Endothelial cell of umbilical vein (primary cell): ENCODE results near the gene ZNF316. TPM values are rescaled to one million over a fixed set of nuclear protein-coding genes. Genes with fewer than 3 reads are reported as not detected.

ENCODE experiments used
- BruUV-seq: library from RNA; stranded (reverse); fragments of 400-500 nt; replicated peaks from 2 replicates; lab custom pipeline; 2021; lab: Mats Ljungman, UMichigan
- CTCF ChIA-PET: fragments of 300-600, 350-600 bp; sonication (Branson Sonifier 250); formaldehyde crosslinking; loops from one replicate; lab custom pipeline; 2021; ENCODE audit warnings: antibody characterized with exemption, inconsistent platforms; lab: Charles Lee
- POLR2A ChIA-PET: fragments of 300-600, 350-600 bp; sonication (Branson Sonifier 250); formaldehyde crosslinking; loops from one replicate; lab custom pipeline; 2021; ENCODE audit warnings: antibody characterized with exemption, inconsistent platforms; lab: Charles Lee
- DNase-seq: peaks from one replicate; pipeline ENCODE4 v3.0.0-alpha.2; 2011; ENCODE audit warnings: low read depth, low spot score
- FAIRE-seq: peaks from 2 replicates; lab custom pipeline; 2011; peaks lifted over from hg19 to GRCh38; lab: Jason Lieb, UNC
- H2AFZ ChIP-seq: 2 replicates; pipeline ENCODE4 v1.6.0; 2012; ENCODE audit warnings: low read depth, low read length, control low read depth, inconsistent platforms
- H3K27ac ChIP-seq: 2 replicates; pipeline ENCODE4 v1.5.1; 2011; ENCODE audit warnings: low read depth, mild to moderate bottlenecking, control low read depth, low read length, moderate library complexity; ENCODE audit not compliant: insufficient read depth
- H3K27me3 ChIP-seq, 2 experiments: 2 replicates each; pipeline versions ENCODE4 v1.6.0 to v1.6.1; 2011; ENCODE audit warnings: low read length in 2 of 2, mixed read lengths in 1 of 2; ENCODE audit not compliant: control insufficient read depth in 2 of 2, insufficient read depth in 2 of 2
- H3K36me3 ChIP-seq, 2 experiments: 2 replicates in 1 of 2; 3 replicates in 1 of 2; pipeline ENCODE4 v1.5.1; 2011; ENCODE audit warnings: low read length in 2 of 2, mild to moderate bottlenecking in 1 of 2, moderate library complexity in 1 of 2; ENCODE audit not compliant: control insufficient read depth in 2 of 2, insufficient read depth in 2 of 2; ENCODE audit errors: extremely low read depth in 1 of 2
- H3K4me1 ChIP-seq: 3 replicates; pipeline ENCODE4 v1.5.1; 2011; ENCODE audit warnings: mild to moderate bottlenecking, low read length; ENCODE audit not compliant: control insufficient read depth, insufficient read depth; ENCODE audit errors: extremely low read depth
- H3K4me2 ChIP-seq: 2 replicates; pipeline ENCODE4 v1.6.1; 2011; ENCODE audit warnings: low read length, control low read depth, mixed read lengths; ENCODE audit not compliant: insufficient read depth
- H3K4me3 ChIP-seq, 3 experiments: fragments of 200-600 bp in 1 of 3; sonication (generic), shearing (Covaris generic) in 1 of 3; replicated peaks in 1 of 3; 2 replicates each; pipeline ENCODE4 v1.5.1; 2011 to 2016; ENCODE audit warnings: control low read depth in 3 of 3, low read length in 3 of 3, mild to moderate bottlenecking in 2 of 3, inconsistent platforms in 1 of 3, low read depth in 1 of 3, moderate library complexity in 1 of 3; ENCODE audit not compliant: insufficient read depth in 1 of 3
- H3K79me2 ChIP-seq: 2 replicates; pipeline ENCODE4 v1.6.0; 2012; ENCODE audit warnings: low read length, inconsistent platforms; ENCODE audit not compliant: control insufficient read depth, insufficient read depth
- H3K9ac ChIP-seq: replicated peaks from 2 replicates; pipeline ENCODE3; 2011; ENCODE audit warnings: low read length, control low read depth; ENCODE audit not compliant: insufficient read depth; ENCODE audit errors: extremely low read depth
- H3K9me1 ChIP-seq: replicated peaks from 3 replicates; pipeline ENCODE4 v1.6.0; 2011; ENCODE audit warnings: mild to moderate bottlenecking, low read length; ENCODE audit not compliant: control insufficient read depth, insufficient read depth; ENCODE audit errors: extremely low read depth
- H3K9me3 ChIP-seq: replicated peaks from 2 replicates; pipeline ENCODE4 v1.5.1; 2012; ENCODE audit warnings: low read length, inconsistent platforms; ENCODE audit not compliant: control insufficient read depth, insufficient read depth
- H4K20me1 ChIP-seq: replicated peaks from 2 replicates; pipeline ENCODE3; 2011; ENCODE audit warnings: mild to moderate bottlenecking, low read length; ENCODE audit not compliant: control insufficient read depth, insufficient read depth; ENCODE audit errors: extremely low read depth
- EZH2 ChIP-seq: IDR thresholded peaks from 2 replicates; pipeline ENCODE4 v1.6.1; 2012; ENCODE audit warnings: borderline replicate concordance, low read depth, mild to moderate bottlenecking, moderate library complexity, low read length, inconsistent platforms; ENCODE audit not compliant: severe bottlenecking
- FOS ChIP-seq: IDR thresholded peaks from 2 replicates; pipeline ENCODE4 v1.6.1; 2011; ENCODE audit warnings: mild to moderate bottlenecking, low read length, moderate library complexity, borderline replicate concordance; ENCODE audit not compliant: insufficient read depth
- GATA2 ChIP-seq: IDR thresholded peaks from 2 replicates; pipeline ENCODE4 v1.7.0; 2011; ENCODE audit warnings: low read depth, mild to moderate bottlenecking, moderate library complexity, mixed read lengths, low read length; ENCODE audit not compliant: insufficient read length, insufficient read depth
- JUN ChIP-seq: IDR thresholded peaks from 2 replicates; pipeline ENCODE4 v1.6.1; 2011; ENCODE audit warnings: borderline replicate concordance, low read depth; ENCODE audit not compliant: insufficient read length, insufficient read depth
- MYC ChIP-seq: IDR thresholded peaks from one replicate; pipeline ENCODE4 v1.6.1; 2011; ENCODE audit warnings: mild to moderate bottlenecking, low read depth, low read length
- POLR2A ChIP-seq: IDR thresholded peaks from 2 replicates; pipeline ENCODE4 v1.6.1; 2012; ENCODE audit warnings: low read depth, mild to moderate bottlenecking, control low read depth, low read length
- POLR2AphosphoS5 ChIP-seq: IDR thresholded peaks from 2 replicates; pipeline ENCODE4 v1.6.1; 2012; ENCODE audit warnings: low read depth, mild to moderate bottlenecking, control low read depth, low read length, moderate library complexity; ENCODE audit not compliant: insufficient read depth
- dilution Hi-C: fragments of 300-500 bp; cut with MboI; formaldehyde crosslinking; loops from one replicate; pipeline ENCODE4 v1.15.0; 2019; ENCODE audit warnings: low sequenced_read_pairs; ENCODE audit not compliant: extremely low pct_ligation_motif_present
- intact Hi-C: fragments of 100-400 bp; cut with micrococcal nuclease; formaldehyde crosslinking; loops from one replicate; pipeline ENCODE4 v1.10.0; 2022
- polyA plus RNA-seq, 4 experiments: library from polyadenylated mRNA; depleted of rRNA in 3 of 4; stranded (reverse) in 3 of 4; unstranded in 1 of 4; fragments of >200 nt; gene quantifications; 2 replicates each; pipeline versions ENCODE4 v1.2.1 to v1.2.3, GENCODE V29; 2011 to 2012; ENCODE audit warnings: missing spikeins in 1 of 4
- total RNA-seq: library from RNA; stranded (reverse); gene quantifications from 2 replicates; pipeline ENCODE4 v1.2.3, GENCODE V29; 2021
- TF ChIP-seq, protein P1 (sequence below), 2 donors: IDR thresholded peaks; 1 replicate in 1 of 2; 2 replicates in 1 of 2; pipeline ENCODE4 v1.5.1; 2011; ENCODE audit warnings: low read length in 2 of 2, mild to moderate bottlenecking in 2 of 2, moderate library complexity in 2 of 2, control low read depth in 1 of 2, inconsistent platforms in 1 of 2, low read depth in 1 of 2; ENCODE audit not compliant: insufficient read depth in 1 of 2; ENCODE audit errors: extremely low read depth in 1 of 2
- TF ChIP-seq, protein P2 (sequence below): IDR thresholded peaks from 2 replicates; pipeline ENCODE4 v1.6.1; 2011; ENCODE audit not compliant: insufficient read depth, insufficient read length

The ZNF316 gene
- total and polyA plus RNA-seq, 2 donors (not counting 3 experiments of a cell fraction or from before 2014, with no cell fraction given) = 7.7 to 23.8 TPM

GRCh38 chr7:6607651-6608051, 29.5 kb upstream of the ZNF316 start:
- ChIA-PET CTCF (no interaction called here), POLR2A (no interaction called here)
- Histone ChIP-seq H3K36me3 (peaks cover 1 to 5% of the 10 kb centered on the region in 2 experiments), H3K4me1 (no peaks in the 10 kb centered on the region), H3K9me1 (no peaks in the 10 kb centered on the region), H3K27me3 (no peaks in the 10 kb centered on the region), H3K4me2 (no peak overlapping the region), H3K4me3 (no peak overlapping the region), H3K9me3 (no peaks in the 10 kb centered on the region), H4K20me1 (no peaks in the 10 kb centered on the region), H2AFZ (no peak overlapping the region), H3K9ac (no peak overlapping the region), H3K27ac (no peak overlapping the region), H3K79me2 (no peaks in the 10 kb centered on the region)
- dilution Hi-C loops (no loop called here), intact Hi-C loops (no loop called here)
- no peak for FAIRE-seq
- no peak for DNase-seq
- BruUV-seq = no TSS peak
- TF ChIP-seq, protein P1, sequence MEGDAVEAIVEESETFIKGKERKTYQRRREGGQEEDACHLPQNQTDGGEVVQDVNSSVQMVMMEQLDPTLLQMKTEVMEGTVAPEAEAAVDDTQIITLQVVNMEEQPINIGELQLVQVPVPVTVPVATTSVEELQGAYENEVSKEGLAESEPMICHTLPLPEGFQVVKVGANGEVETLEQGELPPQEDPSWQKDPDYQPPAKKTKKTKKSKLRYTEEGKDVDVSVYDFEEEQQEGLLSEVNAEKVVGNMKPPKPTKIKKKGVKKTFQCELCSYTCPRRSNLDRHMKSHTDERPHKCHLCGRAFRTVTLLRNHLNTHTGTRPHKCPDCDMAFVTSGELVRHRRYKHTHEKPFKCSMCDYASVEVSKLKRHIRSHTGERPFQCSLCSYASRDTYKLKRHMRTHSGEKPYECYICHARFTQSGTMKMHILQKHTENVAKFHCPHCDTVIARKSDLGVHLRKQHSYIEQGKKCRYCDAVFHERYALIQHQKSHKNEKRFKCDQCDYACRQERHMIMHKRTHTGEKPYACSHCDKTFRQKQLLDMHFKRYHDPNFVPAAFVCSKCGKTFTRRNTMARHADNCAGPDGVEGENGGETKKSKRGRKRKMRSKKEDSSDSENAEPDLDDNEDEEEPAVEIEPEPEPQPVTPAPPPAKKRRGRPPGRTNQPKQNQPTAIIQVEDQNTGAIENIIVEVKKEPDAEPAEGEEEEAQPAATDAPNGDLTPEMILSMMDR (IDR thresholded peaks at IDR 0.05; ENCODE audit: extremely low read depth in 1 of 2, insufficient read depth in 1 of 2, low read depth in 1 of 2, low read length in 2 of 2) = no peak
- no peak for TF ChIP-seq POLR2AphosphoS5
- no peak for TF ChIP-seq JUN
- TF ChIP-seq MYC = no peak
- TF ChIP-seq GATA2 = no peak
- no peak for TF ChIP-seq EZH2
- TF ChIP-seq, protein P2, sequence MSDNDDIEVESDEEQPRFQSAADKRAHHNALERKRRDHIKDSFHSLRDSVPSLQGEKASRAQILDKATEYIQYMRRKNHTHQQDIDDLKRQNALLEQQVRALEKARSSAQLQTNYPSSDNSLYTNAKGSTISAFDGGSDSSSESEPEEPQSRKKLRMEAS = no peak
- no peak for TF ChIP-seq POLR2A
- no peak for TF ChIP-seq FOS
